ENCODE data around the gene RGS14. TPM values are rescaled to one million over a fixed set of nuclear protein-coding genes. Genes with fewer than 3 reads are reported as not detected.
A peak's percentile ranks its signal among the peaks of the same experiment; 100 is the strongest.

Gene RGS14
- total and polyA plus RNA-seq, 9 donors = 0.73 to 27.0 (median 7.2) TPM

DNA sequence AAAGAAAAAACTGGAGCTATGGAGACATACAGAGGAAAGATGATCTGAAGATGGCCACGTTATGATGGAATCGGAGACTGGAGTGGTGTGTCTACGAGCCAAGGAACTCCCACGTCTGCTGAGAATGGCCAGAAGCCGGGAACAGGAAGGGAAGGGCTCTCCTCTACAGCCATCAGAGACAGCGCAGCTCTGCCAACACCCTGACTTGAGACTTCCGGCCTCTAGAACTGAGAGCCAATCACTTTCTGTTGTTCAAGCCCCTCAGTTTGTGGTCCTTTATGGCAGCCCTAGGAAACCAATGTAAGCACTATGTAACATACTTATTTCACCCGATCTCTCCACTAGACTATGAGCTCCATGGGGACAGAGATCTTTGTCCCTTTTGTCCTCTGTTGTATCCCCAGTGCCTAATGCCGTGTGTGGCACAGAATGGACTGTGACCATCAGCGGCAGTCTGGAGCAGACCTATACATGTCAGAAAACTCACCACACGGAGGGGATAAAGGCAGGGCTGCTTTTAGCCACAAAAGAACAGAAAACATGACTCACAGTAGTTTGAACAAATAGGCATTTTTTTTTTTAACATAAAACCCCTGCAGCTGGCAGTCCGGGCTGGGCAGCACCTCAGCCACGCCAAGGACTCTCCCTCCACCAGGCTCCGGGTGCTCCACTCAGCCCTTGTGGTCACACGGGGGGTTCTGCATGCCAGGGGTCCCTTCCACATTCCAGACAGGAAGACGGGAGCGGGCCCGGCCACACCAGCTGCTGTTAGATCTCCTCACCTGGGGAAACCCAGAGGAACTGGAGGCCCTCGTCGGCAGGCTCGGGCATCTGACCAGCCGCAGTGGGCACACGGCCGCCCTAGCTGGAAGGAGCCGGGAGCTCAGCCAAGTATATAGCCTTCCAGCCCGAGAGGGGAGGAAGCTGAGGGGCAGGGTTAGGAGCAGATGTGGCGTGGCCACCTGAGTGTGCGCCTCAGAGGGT lies 29.9 kb upstream of the RGS14 start:
- H3K4me3 ChIP-seq = no peak overlapping the region
- peak in 1 of 5 donors; percentile 21 for DNase-seq
- no peak overlapping the region for H3K27ac ChIP-seq
- no peaks in the 10 kb centered on the region for H3K27me3 ChIP-seq
- intact Hi-C loops (cut with DNase I) = no loop called here
- WGBS, 3 donors = 71 to 76% (median 74%) methylated on average over 28 of the region's 28 CpGs
- no peaks in the 10 kb centered on the region for H3K4me1 ChIP-seq (ENCODE audit: insufficient read depth)
- no peak for TF ChIP-seq POLR2A (IDR thresholded peaks at IDR 0.05)
- TF ChIP-seq CTCF (IDR thresholded peaks at IDR 0.05) = no peak
- TF ChIP-seq EP300 (IDR thresholded peaks at IDR 0.05) = no peak
- no peaks in the 10 kb centered on the region for H3K36me3 ChIP-seq
- H3K9me3 ChIP-seq = no peaks in the 10 kb centered on the region

- WGBS, 3 donors = 85 to 88% (median 87%) methylated on average over 19 of the region's 19 CpGs
- intact Hi-C loops (cut with DNase I) = no loop called here
These were observed 29.0 kb upstream of the RGS14 start for GRCh38 chr5:177328545-177329231.

GRCh38 chr5:177329883-177330282 lies 27.8 kb upstream of the RGS14 start:
- 74 to 89% (median 84%) methylated on average over 6 of the region's 6 CpGs for WGBS, 3 donors
- intact Hi-C loops (cut with DNase I) = no loop called here
- Histone ChIP-seq H3K4me3 (no peak overlapping the region), H3K27me3 (no peaks in the 10 kb centered on the region), H3K27ac (no peak overlapping the region), H3K36me3 (no peaks in the 10 kb centered on the region), H3K9me3 (no peaks in the 10 kb centered on the region), H3K4me1 (ENCODE audit: insufficient read depth) (no peaks in the 10 kb centered on the region)
- TF ChIP-seq EP300 (IDR thresholded peaks at IDR 0.05) (no peak), POLR2A (IDR thresholded peaks at IDR 0.05) (no peak), CTCF (IDR thresholded peaks at IDR 0.05) (no peak)
- no peak for DNase-seq

More at GRCh38 chr5:177328545-177329231, 29.0 kb upstream of the RGS14 start:
- Histone ChIP-seq H3K9me3 (no peaks in the 10 kb centered on the region), H3K36me3 (no peaks in the 10 kb centered on the region), H3K4me1 (ENCODE audit: insufficient read depth) (no peaks in the 10 kb centered on the region), H3K27ac (no peak overlapping the region), H3K4me3 (no peak overlapping the region), H3K27me3 (no peaks in the 10 kb centered on the region)
- DNase-seq = peak in 1 of 5 donors; percentile 2
- no peak for TF ChIP-seq POLR2A (IDR thresholded peaks at IDR 0.05)
- no peak for TF ChIP-seq EP300 (IDR thresholded peaks at IDR 0.05)
- no peak for TF ChIP-seq CTCF (IDR thresholded peaks at IDR 0.05)

DNA sequence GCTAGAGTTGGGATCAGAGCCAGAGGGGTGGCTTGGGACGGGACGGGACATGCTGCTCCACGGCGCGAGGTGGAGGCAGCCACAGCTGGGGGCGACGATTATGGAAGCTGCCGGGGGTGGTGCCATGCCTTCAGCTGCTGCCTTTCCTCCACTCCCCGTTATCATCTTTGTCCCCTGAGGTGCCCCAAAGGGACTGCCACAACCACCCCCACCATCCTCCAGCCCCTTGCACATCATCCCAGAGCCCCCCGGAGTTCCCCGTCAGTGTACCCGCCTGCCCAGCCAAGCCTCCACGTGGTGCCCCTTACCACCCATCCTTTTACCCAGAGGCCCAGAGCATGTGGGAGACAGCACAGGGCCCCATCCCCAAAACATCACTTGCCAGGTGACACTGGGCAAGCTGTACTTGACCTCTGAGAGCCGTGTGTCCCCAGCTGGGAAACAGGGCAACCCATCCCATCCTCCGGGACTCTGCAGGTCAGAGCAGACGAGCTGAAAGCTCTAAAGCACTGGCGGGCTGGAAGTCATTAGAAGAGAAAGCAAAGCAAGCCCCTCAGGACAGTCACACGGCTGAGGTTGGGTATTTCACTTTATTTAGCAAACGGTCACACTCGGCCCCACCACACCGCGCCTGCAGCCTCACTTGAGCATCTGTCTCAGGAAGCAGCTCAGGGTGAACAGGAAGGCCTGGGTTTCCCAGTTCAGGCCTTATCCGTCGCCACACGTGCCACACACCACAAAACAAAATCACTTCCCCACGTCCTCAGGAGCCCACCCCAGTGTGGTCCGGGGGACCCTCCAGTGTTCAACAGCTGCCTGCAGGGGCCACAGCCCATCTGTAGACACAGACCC lies 26.5 kb upstream of the RGS14 start:
- WGBS, 3 donors = 82 to 87% (median 87%) methylated on average over 27 of the region's 27 CpGs
- Histone ChIP-seq H3K4me3 (no peak overlapping the region), H3K9me3 (no peaks in the 10 kb centered on the region), H3K27me3 (no peaks in the 10 kb centered on the region), H3K36me3 (no peaks in the 10 kb centered on the region), H3K4me1 (ENCODE audit: insufficient read depth) (no peaks in the 10 kb centered on the region), H3K27ac (no peak overlapping the region)
- intact Hi-C loops (cut with DNase I) = no loop called here
- DNase-seq = no peak
- no peak for TF ChIP-seq POLR2A (IDR thresholded peaks at IDR 0.05)
- no peak for TF ChIP-seq EP300 (IDR thresholded peaks at IDR 0.05)
- no peak for TF ChIP-seq CTCF (IDR thresholded peaks at IDR 0.05)
